Testis (tissue), 2 donors: ENCODE results near the gene ZNF280B.

Experiments
- CTCF ChIP-seq, 3 experiments: fragments of 450-650 bp in 2 of 3; fragments of 200-600 bp in 1 of 3; sonication (generic) in 1 of 3; IDR thresholded peaks; one replicate each; pipeline ENCODE4 v1.5.1; 2016 to 2019; ENCODE audit warnings: antibody characterized with exemption in 3 of 3, mild to moderate bottlenecking in 2 of 3, moderate library complexity in 1 of 3
- POLR2A ChIP-seq: fragments of 450-650 bp; IDR thresholded peaks from one replicate; pipeline ENCODE4 v1.6.1; 2017; ENCODE audit warnings: antibody characterized with exemption, mild to moderate bottlenecking, moderate library complexity

GRCh38 chr22:22465782-22466181 is 42.8 kb downstream of the ZNF280B start:
- TF ChIP-seq CTCF (IDR thresholded peaks at IDR 0.05) (no peak), POLR2A (no peak)
